ENCODE results near the gene CA5B. TPM values are rescaled to one million over a fixed set of nuclear protein-coding genes. Genes with fewer than 3 reads are reported as not detected.
"Not testable (repeated sequence)": the region's sequence is repeated elsewhere in the genome, so short reads cannot be mapped to it uniquely, and the experiment has no call there.

The CA5B gene
- total and polyA plus RNA-seq, 2 donors (not counting 3 experiments of a cell fraction or from before 2014, with no cell fraction given): 2.3 to 5.6 TPM

DNA sequence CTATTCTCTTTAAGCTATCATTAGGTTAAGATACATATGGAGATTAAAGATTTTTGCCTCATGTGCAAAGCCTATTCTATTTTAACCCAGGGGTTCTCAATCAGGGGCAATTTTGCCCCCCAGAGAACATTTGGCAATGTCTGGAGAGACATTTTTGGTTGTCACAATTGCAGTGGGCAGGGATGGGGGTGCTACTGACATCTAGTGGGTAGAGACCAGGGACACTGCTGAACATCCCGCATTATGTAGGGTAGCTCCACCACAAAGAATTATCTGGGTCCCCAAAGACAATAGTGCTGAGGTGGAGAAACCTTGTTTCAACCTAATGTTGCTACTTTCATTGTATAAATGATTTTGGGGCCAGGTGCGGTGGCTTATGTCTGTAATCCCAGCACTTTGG is 13.2 kb upstream of the CA5B start:
- FAIRE-seq (no peak), DNase-seq (ENCODE audit: low read depth, low spot score) (no peak)
- intact Hi-C loops (cut with micrococcal nuclease) (no loop called here), dilution Hi-C loops (cut with MboI; ENCODE audit: extremely low pct_ligation_motif_present, low sequenced_read_pairs) (no loop called here)
- no peaks in the 10 kb centered on the region for H3K79me2 ChIP-seq (ENCODE audit: control insufficient read depth, insufficient read depth, low read length)
- no peak overlapping the region for H3K27ac ChIP-seq (ENCODE audit: insufficient read depth, low read depth, low read length)
- H3K9me3 ChIP-seq (replicated peaks; ENCODE audit: control insufficient read depth, insufficient read depth, low read length): no peaks in the 10 kb centered on the region
- H3K4me3 ChIP-seq (replicated peaks in 1 of 3; ENCODE audit: insufficient read depth in 1 of 3, low read depth in 1 of 3, low read length in 3 of 3): no peak overlapping the region
- no peaks in the 10 kb centered on the region for H4K20me1 ChIP-seq (replicated peaks; ENCODE audit: control insufficient read depth, extremely low read depth, insufficient read depth, low read length)
- H3K4me1 ChIP-seq (ENCODE audit: control insufficient read depth, extremely low read depth, insufficient read depth, low read length): no peaks in the 10 kb centered on the region
- ChIA-PET POLR2A (no interaction called here), CTCF (interaction anchor here (1.6 kb wide), 1 partner anchor 8 kb away, joined by 6 read pairs; no protein-coding TSS in a partner anchor)
- H3K9me1 ChIP-seq (replicated peaks; ENCODE audit: control insufficient read depth, extremely low read depth, insufficient read depth, low read length): no peaks in the 10 kb centered on the region
- TF ChIP-seq, protein P1, sequence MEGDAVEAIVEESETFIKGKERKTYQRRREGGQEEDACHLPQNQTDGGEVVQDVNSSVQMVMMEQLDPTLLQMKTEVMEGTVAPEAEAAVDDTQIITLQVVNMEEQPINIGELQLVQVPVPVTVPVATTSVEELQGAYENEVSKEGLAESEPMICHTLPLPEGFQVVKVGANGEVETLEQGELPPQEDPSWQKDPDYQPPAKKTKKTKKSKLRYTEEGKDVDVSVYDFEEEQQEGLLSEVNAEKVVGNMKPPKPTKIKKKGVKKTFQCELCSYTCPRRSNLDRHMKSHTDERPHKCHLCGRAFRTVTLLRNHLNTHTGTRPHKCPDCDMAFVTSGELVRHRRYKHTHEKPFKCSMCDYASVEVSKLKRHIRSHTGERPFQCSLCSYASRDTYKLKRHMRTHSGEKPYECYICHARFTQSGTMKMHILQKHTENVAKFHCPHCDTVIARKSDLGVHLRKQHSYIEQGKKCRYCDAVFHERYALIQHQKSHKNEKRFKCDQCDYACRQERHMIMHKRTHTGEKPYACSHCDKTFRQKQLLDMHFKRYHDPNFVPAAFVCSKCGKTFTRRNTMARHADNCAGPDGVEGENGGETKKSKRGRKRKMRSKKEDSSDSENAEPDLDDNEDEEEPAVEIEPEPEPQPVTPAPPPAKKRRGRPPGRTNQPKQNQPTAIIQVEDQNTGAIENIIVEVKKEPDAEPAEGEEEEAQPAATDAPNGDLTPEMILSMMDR (IDR thresholded peaks at IDR 0.05; ENCODE audit: extremely low read depth in 1 of 2, insufficient read depth in 1 of 2, low read depth in 1 of 2, low read length in 2 of 2): no peak
- TF ChIP-seq EZH2 (IDR thresholded peaks at IDR 0.05; ENCODE audit: borderline replicate concordance, low read depth, low read length, severe bottlenecking) (no peak), POLR2A (IDR thresholded peaks at IDR 0.05; ENCODE audit: low read depth, low read length) (no peak), GATA2 (IDR thresholded peaks at IDR 0.05; ENCODE audit: insufficient read depth, insufficient read length, low read depth, low read length) (no peak), JUN (IDR thresholded peaks at IDR 0.05; ENCODE audit: borderline replicate concordance, insufficient read depth, insufficient read length, low read depth) (no peak), POLR2AphosphoS5 (IDR thresholded peaks at IDR 0.05; ENCODE audit: insufficient read depth, low read depth, low read length) (no peak), FOS (IDR thresholded peaks at IDR 0.05; ENCODE audit: borderline replicate concordance, insufficient read depth, low read length) (no peak), MYC (IDR thresholded peaks at IDR 0.05; ENCODE audit: low read depth, low read length) (no peak)
- TF ChIP-seq, protein P2, sequence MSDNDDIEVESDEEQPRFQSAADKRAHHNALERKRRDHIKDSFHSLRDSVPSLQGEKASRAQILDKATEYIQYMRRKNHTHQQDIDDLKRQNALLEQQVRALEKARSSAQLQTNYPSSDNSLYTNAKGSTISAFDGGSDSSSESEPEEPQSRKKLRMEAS (IDR thresholded peaks at IDR 0.05; ENCODE audit: insufficient read depth, insufficient read length): no peak
- H3K4me2 ChIP-seq (ENCODE audit: insufficient read depth, low read length): no peak overlapping the region
- no peaks in the 10 kb centered on the region for H3K36me3 ChIP-seq (ENCODE audit: control insufficient read depth in 2 of 2, extremely low read depth in 1 of 2, insufficient read depth in 2 of 2, low read length in 2 of 2)
- no peaks in the 10 kb centered on the region for H3K27me3 ChIP-seq (ENCODE audit: control insufficient read depth in 2 of 2, insufficient read depth in 2 of 2, low read length in 2 of 2)
- H2AFZ ChIP-seq (ENCODE audit: low read depth, low read length): no peak overlapping the region
- H3K9ac ChIP-seq (replicated peaks; ENCODE audit: extremely low read depth, insufficient read depth, low read length): no peak overlapping the region
- no TSS peak for BruUV-seq (replicated peaks)

DNA sequence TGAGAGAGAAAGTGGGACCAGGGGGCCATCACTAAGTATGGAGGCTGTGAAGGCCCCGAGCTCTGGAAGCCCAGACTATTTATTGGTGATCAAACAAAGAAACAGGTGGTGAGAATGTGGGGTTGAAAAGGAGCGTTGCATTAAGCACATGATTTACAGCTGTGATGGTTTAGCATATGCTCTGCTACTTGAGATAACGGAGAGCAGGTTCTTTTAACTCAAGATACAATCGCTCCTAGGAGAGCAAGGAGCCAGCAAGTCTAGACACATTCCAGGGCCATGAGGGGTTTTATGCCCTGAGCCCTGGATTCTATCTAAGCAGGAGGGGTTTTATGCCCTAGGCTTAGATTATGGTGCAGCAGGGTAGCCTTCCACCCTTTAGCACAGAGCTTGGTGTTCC is 6.7 kb upstream of the CA5B start:
- H3K27ac ChIP-seq (ENCODE audit: insufficient read depth, low read depth, low read length); H3K9ac ChIP-seq (replicated peaks; ENCODE audit: extremely low read depth, insufficient read depth, low read length); POLR2A ChIA-PET; dilution Hi-C loops (cut with MboI; ENCODE audit: extremely low pct_ligation_motif_present, low sequenced_read_pairs); H3K4me3 ChIP-seq (replicated peaks in 1 of 3; ENCODE audit: insufficient read depth in 1 of 3, low read depth in 1 of 3, low read length in 3 of 3); H3K27me3 ChIP-seq (ENCODE audit: control insufficient read depth in 2 of 2, insufficient read depth in 2 of 2, low read length in 2 of 2); intact Hi-C loops (cut with micrococcal nuclease); H3K9me1 ChIP-seq (replicated peaks; ENCODE audit: control insufficient read depth, extremely low read depth, insufficient read depth, low read length); H4K20me1 ChIP-seq (replicated peaks; ENCODE audit: control insufficient read depth, extremely low read depth, insufficient read depth, low read length); H3K9me3 ChIP-seq (replicated peaks; ENCODE audit: control insufficient read depth, insufficient read depth, low read length); DNase-seq (ENCODE audit: low read depth, low spot score); BruUV-seq (replicated peaks); H3K4me1 ChIP-seq (ENCODE audit: control insufficient read depth, extremely low read depth, insufficient read depth, low read length); CTCF ChIA-PET; FAIRE-seq; H2AFZ ChIP-seq (ENCODE audit: low read depth, low read length); H3K4me2 ChIP-seq (ENCODE audit: insufficient read depth, low read length); H3K36me3 ChIP-seq (ENCODE audit: control insufficient read depth in 2 of 2, extremely low read depth in 1 of 2, insufficient read depth in 2 of 2, low read length in 2 of 2); H3K79me2 ChIP-seq (ENCODE audit: control insufficient read depth, insufficient read depth, low read length): not testable (repeated sequence)

All from endothelial cell of umbilical vein (primary cell).